Heart left ventricle (tissue), 16 donors: ENCODE results near the gene CTTN. TPM values are rescaled to one million over a fixed set of nuclear protein-coding genes. Genes with fewer than 3 reads are reported as not detected.

Experiments
- ATAC-seq, 4 donors: fragments of 200-7000 bp; cut with Tn5 transposase; one replicate each; pipeline ENCODE4 v1.9.1; 2020 to 2022; ENCODE audit warnings: moderate library complexity in 4 of 4, mild to moderate bottlenecking in 3 of 4, moderate number of reproducible peaks in 1 of 4
- DNase-seq, 5 donors: peaks; one replicate each; pipeline ENCODE4 v3.0.0-alpha.2; 2020
- H3K27ac ChIP-seq, 12 donors: fragments of 200-600 bp; sonication (generic) in 4 of 12; one replicate each; pipeline versions ENCODE4 v1.5.0 to v1.8.0; 2016 to 2022; ENCODE audit warnings: mild to moderate bottlenecking in 2 of 12
- H3K27me3 ChIP-seq, 9 donors: fragments of 200-600 bp; sonication (generic) in 2 of 9; one replicate each; pipeline versions ENCODE4 v1.5.1 to v1.8.0; 2016 to 2022; ENCODE audit warnings: mild to moderate bottlenecking in 3 of 9
- H3K36me3 ChIP-seq, 9 donors: fragments of 200-600 bp; sonication (generic) in 2 of 9; one replicate each; pipeline versions ENCODE4 v1.5.0 to v1.8.0; 2018 to 2022; ENCODE audit warnings: mild to moderate bottlenecking in 2 of 9
- H3K4me1 ChIP-seq, 12 donors: fragments of 200-600 bp; sonication (generic) in 4 of 12; one replicate each; pipeline versions ENCODE4 v1.5.0 to v1.8.0; 2016 to 2022; ENCODE audit warnings: mild to moderate bottlenecking in 3 of 12
- H3K4me3 ChIP-seq, 12 donors: fragments of 200-600 bp; sonication (generic) in 4 of 12; one replicate each; pipeline versions ENCODE4 v1.5.0 to v1.8.0; 2017 to 2022; ENCODE audit warnings: mild to moderate bottlenecking in 9 of 12, moderate library complexity in 4 of 12
- H3K9me3 ChIP-seq, 12 donors: fragments of 200-600 bp; sonication (generic) in 4 of 12; one replicate each; pipeline versions ENCODE4 v1.5.0 to v1.8.0; 2016 to 2022; ENCODE audit warnings: mild to moderate bottlenecking in 1 of 12
- POLR2A ChIP-seq, 2 donors: fragments of 450-650 bp; IDR thresholded peaks; one replicate each; pipeline ENCODE4 v1.6.1; 2017; ENCODE audit warnings: antibody characterized with exemption in 2 of 2, mild to moderate bottlenecking in 2 of 2, moderate library complexity in 2 of 2
- WGBS, 4 donors: extraction: QIAGEN DNeasy Blood & Tissue Kit in 2 of 4; methylation state at CpG; one replicate each; pipeline versions ENCODE4 v1.1.5 to v1.1.7; 2013 to 2018; 5-methylcytosine and 5-hydroxymethylcytosine counted together
- intact Hi-C, 10 donors: fragments of 100-400 bp; cut with DNase I; formaldehyde crosslinking; loops; one replicate each; pipeline versions ENCODE4 v1.11.1 to v1.14.2; 2022
- polyA plus RNA-seq, 2 donors: library from polyadenylated mRNA; stranded (reverse); fragments of 200-250 nt; gene quantifications; one replicate each; pipeline ENCODE4 v1.2.3, GENCODE V29; 2013
- total RNA-seq, 9 donors: library from RNA; depleted of rRNA in 2 of 9; stranded (reverse); fragments of >200 nt in 2 of 9; fragmentation: NEBNext Ultra II Directional in 3 of 9; extraction: Animal tissue kit (Norgen Biotek cat#: 25700) in 3 of 9; gene quantifications; one replicate each; pipeline versions ENCODE4 v1.1.0 to v1.2.4, GENCODE V29; 2016 to 2023
- TF ChIP-seq, protein P1 (sequence below), 12 donors: fragments of 200-600 bp; sonication (generic) in 4 of 12; IDR thresholded peaks; one replicate each; pipeline versions ENCODE4 v1.5.0 to v1.8.0; 2018 to 2022; ENCODE audit warnings: antibody characterized with exemption in 12 of 12, mild to moderate bottlenecking in 5 of 12
- donor health status: ischemic (EF 13 %, LVEDD 7.1; RV severe dilation, severe dysfunction).
- donor health status: healthy with polysubstance abuse.
- donor health status: DM: no; HTN: yes; CAD: no.
- donor health status: DM: no; HTN: no; CAD: no.
- donor health status: ischemic (EF 25% LVEDD 6.9; RV normal size, moderate dysfunction).
- donor health status: ischemic (EF 25% LVEDD 5.7; RV mildly dilated, moderate dysfunction).
- donor health status: healthy.
- donor health status: DM: yes; HTN: yes; CAD: no.
- donor health status: ischemic (EF 35%, LVEDD 5.7; RV mildly dilated, moderate dysfunction).
- donor health status: nonischemic (EF 11% LVEDD 7.7; RV severe dilation, severe dysfunction).
- donor health status: DM: yes; HTN: yes; CAD: no.
- donor health status: PGD.
- donor health status: ischemic (EF 29% LVEDD 5.4; RV normal size, mild dysfunction).
- donor health status: nonischemic (EF 23%, LVEDD 6.1; RV moderate dilation, normal function).

Gene CTTN
- total and polyA plus RNA-seq, 11 donors: 77.3 to 186 (median 133) TPM

DNA sequence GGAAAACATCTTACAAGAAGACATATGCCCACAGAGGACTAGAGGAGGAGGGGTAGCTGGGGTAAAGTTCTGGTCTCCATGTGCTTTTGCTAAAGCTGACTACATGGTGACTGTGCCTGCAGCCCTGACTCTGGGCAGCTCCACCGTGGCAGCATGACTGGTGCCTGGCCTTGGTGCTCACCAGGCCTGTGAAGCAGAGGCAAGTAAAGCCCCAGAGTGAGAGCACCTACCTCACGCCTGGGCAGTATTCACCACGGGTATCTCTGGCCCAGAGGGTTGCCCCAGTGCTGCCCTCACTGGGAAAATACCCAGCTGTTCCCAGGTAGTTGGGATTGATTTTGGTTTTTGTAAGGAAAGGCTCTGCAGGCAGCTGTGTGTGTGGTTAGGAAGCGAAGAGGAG, 78.3 kb downstream of the CTTN start:
- WGBS, 4 donors: 76 to 83% (median 80%) methylated on average over 4 of the region's 4 CpGs
- TF ChIP-seq, protein P1, sequence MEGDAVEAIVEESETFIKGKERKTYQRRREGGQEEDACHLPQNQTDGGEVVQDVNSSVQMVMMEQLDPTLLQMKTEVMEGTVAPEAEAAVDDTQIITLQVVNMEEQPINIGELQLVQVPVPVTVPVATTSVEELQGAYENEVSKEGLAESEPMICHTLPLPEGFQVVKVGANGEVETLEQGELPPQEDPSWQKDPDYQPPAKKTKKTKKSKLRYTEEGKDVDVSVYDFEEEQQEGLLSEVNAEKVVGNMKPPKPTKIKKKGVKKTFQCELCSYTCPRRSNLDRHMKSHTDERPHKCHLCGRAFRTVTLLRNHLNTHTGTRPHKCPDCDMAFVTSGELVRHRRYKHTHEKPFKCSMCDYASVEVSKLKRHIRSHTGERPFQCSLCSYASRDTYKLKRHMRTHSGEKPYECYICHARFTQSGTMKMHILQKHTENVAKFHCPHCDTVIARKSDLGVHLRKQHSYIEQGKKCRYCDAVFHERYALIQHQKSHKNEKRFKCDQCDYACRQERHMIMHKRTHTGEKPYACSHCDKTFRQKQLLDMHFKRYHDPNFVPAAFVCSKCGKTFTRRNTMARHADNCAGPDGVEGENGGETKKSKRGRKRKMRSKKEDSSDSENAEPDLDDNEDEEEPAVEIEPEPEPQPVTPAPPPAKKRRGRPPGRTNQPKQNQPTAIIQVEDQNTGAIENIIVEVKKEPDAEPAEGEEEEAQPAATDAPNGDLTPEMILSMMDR (IDR thresholded peaks at IDR 0.05): no peak
- TF ChIP-seq POLR2A (IDR thresholded peaks at IDR 0.05): no peak
- DNase-seq (peak in 1 of 5 donors; percentile 28), ATAC-seq (no peak)
- Histone ChIP-seq H3K27me3 (no peaks in the 10 kb centered on the region), H3K36me3 (no peaks in the 10 kb centered on the region), H3K4me3 (no peak overlapping the region), H3K27ac (peak overlapping the region in 1 of 12 donors; percentile 55), H3K9me3 (no peaks in the 10 kb centered on the region), H3K4me1 (peaks cover 0 to 19% (median 0%) of the 10 kb centered on the region in 12 donors)
- intact Hi-C loops: no loop called here

DNA sequence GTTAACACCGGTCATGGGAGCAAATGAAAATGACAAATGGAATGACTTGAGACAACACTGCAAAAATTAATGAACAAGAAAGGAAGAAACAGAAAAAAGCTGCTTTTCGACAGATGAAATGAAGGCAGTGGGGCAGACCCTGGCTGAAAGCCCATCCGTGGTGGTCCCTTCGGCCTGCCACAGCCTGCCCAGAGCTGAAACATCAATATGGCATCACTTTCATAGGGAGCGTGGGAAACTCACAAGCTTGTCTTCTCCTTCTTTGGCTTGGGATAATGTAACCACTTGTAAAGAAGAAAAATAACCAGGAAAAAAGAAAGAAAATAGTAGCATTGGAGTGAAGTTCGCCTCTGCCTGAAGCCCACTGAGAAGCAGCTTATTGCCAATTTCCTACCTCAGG, 78.8 kb downstream of the CTTN start:
- Histone ChIP-seq H3K4me3 (no peak overlapping the region), H3K36me3 (no peaks in the 10 kb centered on the region), H3K4me1 (peaks cover 0 to 25% (median 0%) of the 10 kb centered on the region in 12 donors), H3K27me3 (no peaks in the 10 kb centered on the region), H3K9me3 (no peaks in the 10 kb centered on the region), H3K27ac (peak overlapping the region in 5 of 12 donors; percentile 21 to 66 (median 55))
- TF ChIP-seq, protein P1 (IDR thresholded peaks at IDR 0.05): no peak
- TF ChIP-seq POLR2A (IDR thresholded peaks at IDR 0.05): no peak
- intact Hi-C loops: no loop called here
- ATAC-seq: no peak
- 91 to 92% (median 91%) methylated on average over 6 of the region's 6 CpGs for WGBS, 4 donors
- no peak for DNase-seq

DNA sequence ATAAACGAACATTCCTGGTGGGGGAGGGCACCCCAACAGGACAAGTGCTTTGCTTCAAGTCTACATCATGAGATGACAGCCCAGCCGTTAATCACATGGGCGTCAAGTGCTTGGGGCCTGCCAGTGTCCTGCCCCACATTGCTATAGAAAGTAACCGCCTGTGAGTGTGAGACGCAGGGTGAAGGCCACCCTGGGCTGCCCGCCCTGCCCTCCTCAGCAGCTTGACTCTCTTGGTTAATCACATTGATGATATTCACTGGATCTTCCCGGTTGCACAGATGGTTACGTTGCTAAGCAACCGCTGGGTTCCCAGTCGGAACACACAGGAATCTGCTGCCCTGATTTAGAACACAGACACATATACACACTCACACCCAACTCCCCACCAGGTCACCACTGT, 79.3 kb downstream of the CTTN start:
- intact Hi-C loops: no loop called here
- Histone ChIP-seq H3K4me1 (peaks cover 0 to 29% (median 0%) of the 10 kb centered on the region in 12 donors), H3K4me3 (no peak overlapping the region), H3K36me3 (no peaks in the 10 kb centered on the region), H3K27ac (peak overlapping the region in 7 of 12 donors; percentile 19 to 66 (median 49)), H3K27me3 (no peaks in the 10 kb centered on the region), H3K9me3 (no peaks in the 10 kb centered on the region)
- TF ChIP-seq POLR2A (IDR thresholded peaks at IDR 0.05): no peak
- TF ChIP-seq, protein P1 (IDR thresholded peaks at IDR 0.05): no peak
- WGBS, 4 donors: 38 to 46% (median 43%) methylated on average over 10 of the region's 10 CpGs
- DNase-seq (peak in 4 of 5 donors; percentile 37 to 64 (median 48)), ATAC-seq (peak; percentile 31 to 71 (median 44))

DNA sequence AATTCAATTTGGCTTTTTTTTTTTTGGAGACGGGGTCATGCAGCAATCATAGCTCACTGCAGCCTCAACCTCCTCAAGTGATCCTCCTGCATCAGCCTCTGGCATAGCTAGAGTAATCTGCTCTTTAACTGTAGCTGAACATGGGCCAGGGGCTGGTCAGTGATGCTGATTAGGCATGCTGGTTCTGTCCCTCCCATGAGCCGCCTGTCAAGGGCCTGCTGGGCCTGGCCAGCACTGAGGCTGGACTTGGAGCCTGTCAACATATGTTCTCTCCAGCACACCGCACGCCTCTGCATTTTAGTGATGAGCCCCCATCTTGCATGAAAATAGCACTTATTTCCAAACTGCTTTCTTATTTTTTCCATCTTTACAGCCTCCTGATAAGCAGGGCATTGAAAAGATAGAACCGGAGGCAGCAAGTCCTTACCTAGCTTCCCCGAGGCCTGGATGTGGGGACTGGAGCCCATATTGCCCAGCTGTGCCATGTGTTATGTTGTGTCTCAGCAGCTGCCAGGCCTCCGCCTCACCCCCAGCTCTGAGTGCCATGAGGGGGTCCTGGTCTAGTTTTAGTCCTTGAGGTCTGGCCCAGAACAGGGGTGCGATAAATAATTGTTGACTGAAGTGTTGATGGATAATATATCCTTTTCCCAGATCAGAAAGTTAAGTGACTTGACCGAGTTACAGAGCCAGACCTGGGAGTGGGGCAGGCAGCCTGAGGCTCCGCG, 80.0 kb downstream of the CTTN start:
- peak in 2 of 5 donors; percentile 24 to 26 for DNase-seq
- Histone ChIP-seq H3K4me1 (peaks cover 0 to 35% (median 0%) of the 10 kb centered on the region in 12 donors), H3K27me3 (no peaks in the 10 kb centered on the region), H3K9me3 (no peaks in the 10 kb centered on the region), H3K4me3 (no peak overlapping the region), H3K27ac (peak overlapping the region in 6 of 12 donors; percentile 19 to 66 (median 52)), H3K36me3 (no peaks in the 10 kb centered on the region)
- WGBS, 4 donors: 85 to 87% (median 86%) methylated on average over 10 to 11 of the region's 11 CpGs
- intact Hi-C loops: no loop called here
- no peak for ATAC-seq
- no peak for TF ChIP-seq POLR2A (IDR thresholded peaks at IDR 0.05)
- TF ChIP-seq, protein P1 (IDR thresholded peaks at IDR 0.05): no peak
